IMR-90 (cell line): ENCODE data around the gene ULBP1. TPM values are rescaled to one million over a fixed set of nuclear protein-coding genes. Genes with fewer than 3 reads are reported as not detected.

Experiments
- ATAC-seq: fragments of 200-7000 bp; cut with Tn5 transposase; 2 replicates; pipeline ENCODE4 v1.9.1; 2020; ENCODE audit warnings: low read depth, mild to moderate bottlenecking, moderate library complexity
- BruUV-seq: library from RNA; stranded (reverse); fragments of 400-500 nt; replicated peaks from 2 replicates; lab custom pipeline; 2021; lab: Mats Ljungman, UMichigan
- CTCF ChIA-PET: fragments of 300-600 bp; formaldehyde crosslinking; extraction: SDS; loops from one replicate; lab custom pipeline; 2021; ENCODE audit warnings: antibody characterized with exemption; lab: Yijun Ruan, JAX
- POLR2A ChIA-PET: fragments of 300-600 bp; sonication (Branson Sonifier 250); formaldehyde crosslinking; loops from one replicate; lab custom pipeline; 2022; ENCODE audit warnings: antibody characterized with exemption; ENCODE audit not compliant: unreplicated experiment; lab: Charles Lee
- DNase-seq: peaks from one replicate; pipeline ENCODE4 v3.0.0; 2013
- H2AFZ ChIP-seq: replicated peaks from 2 replicates; pipeline ENCODE3; 2013; ENCODE audit warnings: low read length, mild to moderate bottlenecking; ENCODE audit not compliant: poor library complexity
- H2AK5ac ChIP-seq: 2 replicates; pipeline ENCODE4 v1.6.1; 2013; ENCODE audit warnings: low read depth, low read length, inconsistent platforms
- H2AK9ac ChIP-seq: replicated peaks from 2 replicates; pipeline ENCODE3; 2013; ENCODE audit warnings: mild to moderate bottlenecking, low read depth, low read length, moderate library complexity; ENCODE audit not compliant: poor library complexity
- H2BK120ac ChIP-seq: 2 replicates; pipeline ENCODE4 v1.6.1; 2013; ENCODE audit warnings: low read depth, low read length, inconsistent platforms
- H2BK15ac ChIP-seq: 3 replicates; pipeline ENCODE4 v1.6.1; 2013; ENCODE audit warnings: low read depth, low read length, inconsistent platforms
- H2BK20ac ChIP-seq: 2 replicates; pipeline ENCODE4 v1.6.1; 2013; ENCODE audit warnings: low read depth, mild to moderate bottlenecking, inconsistent platforms, low read length, moderate library complexity
- H2BK5ac ChIP-seq: 2 replicates; pipeline ENCODE4 v1.6.1; 2013; ENCODE audit warnings: mild to moderate bottlenecking, low read depth, low read length, inconsistent platforms; ENCODE audit not compliant: poor library complexity, severe bottlenecking
- H3K14ac ChIP-seq: replicated peaks from 2 replicates; pipeline ENCODE4 v1.6.1; 2013; ENCODE audit warnings: low read depth, low read length, inconsistent platforms
- H3K18ac ChIP-seq: 2 replicates; pipeline ENCODE4 v1.6.1; 2013; ENCODE audit warnings: low read depth, low read length, control low read depth
- H3K23ac ChIP-seq: 2 replicates; pipeline ENCODE4 v1.6.1; 2013; ENCODE audit warnings: low read depth, low read length, inconsistent platforms
- H3K27ac ChIP-seq: 2 replicates; pipeline ENCODE4 v1.5.1; 2013; ENCODE audit warnings: mild to moderate bottlenecking, control low read depth, low read length; ENCODE audit not compliant: insufficient read depth
- H3K27me3 ChIP-seq: 2 replicates; pipeline ENCODE4 v1.6.1; 2013; ENCODE audit warnings: low read length; ENCODE audit not compliant: control insufficient read depth, insufficient read depth
- H3K36me3 ChIP-seq: 2 replicates; pipeline ENCODE4 v1.6.1; 2013; ENCODE audit warnings: low read length, mixed read lengths; ENCODE audit not compliant: control insufficient read depth, insufficient read depth
- H3K4ac ChIP-seq: 2 replicates; pipeline ENCODE4 v1.6.1; 2013; ENCODE audit warnings: low read depth, low read length, inconsistent platforms
- H3K4me1 ChIP-seq: 2 replicates; pipeline ENCODE4 v1.6.1; 2013; ENCODE audit warnings: low read length, mixed read lengths; ENCODE audit not compliant: control insufficient read depth, insufficient read depth
- H3K4me2 ChIP-seq: 2 replicates; pipeline ENCODE4 v1.6.1; 2013; ENCODE audit warnings: low read depth, mild to moderate bottlenecking, control low read depth, low read length, moderate library complexity
- H3K4me3 ChIP-seq: 2 replicates; pipeline ENCODE4 v1.5.1; 2013; ENCODE audit warnings: low read depth, mild to moderate bottlenecking, control low read depth, low read length, moderate library complexity; ENCODE audit not compliant: insufficient read depth
- H3K56ac ChIP-seq: 2 replicates; pipeline ENCODE4 v1.6.1; 2013; ENCODE audit warnings: low read length, inconsistent platforms; ENCODE audit not compliant: insufficient read depth; ENCODE audit errors: extremely low read depth
- H3K79me1 ChIP-seq, 2 experiments: 2 replicates each; pipeline ENCODE4 v1.6.1; 2013; ENCODE audit warnings: low read length in 2 of 2, inconsistent platforms in 1 of 2, low read depth in 1 of 2
- H3K9ac ChIP-seq: 2 replicates; pipeline ENCODE4 v1.6.1; 2013; ENCODE audit warnings: low read depth, low read length, control low read depth
- H3K9me1 ChIP-seq: 2 replicates; pipeline ENCODE4 v1.6.1; 2013; ENCODE audit warnings: low read length, inconsistent platforms; ENCODE audit not compliant: insufficient read depth
- H3K9me3 ChIP-seq: 2 replicates; pipeline ENCODE4 v1.6.1; 2013; ENCODE audit warnings: low read length; ENCODE audit not compliant: control insufficient read depth, insufficient read depth
- H4K20me1 ChIP-seq: 2 replicates; pipeline ENCODE4 v1.6.1; 2013; ENCODE audit warnings: low read length, inconsistent platforms; ENCODE audit not compliant: insufficient read depth
- H4K5ac ChIP-seq: 2 replicates; pipeline ENCODE4 v1.6.1; 2013; ENCODE audit warnings: mild to moderate bottlenecking, low read depth, low read length, control low read depth
- H4K8ac ChIP-seq, 2 experiments: 2 replicates each; pipeline ENCODE4 v1.6.1; 2013; ENCODE audit warnings: low read depth in 2 of 2, low read length in 2 of 2, control low read depth in 1 of 2, inconsistent platforms in 1 of 2
- H4K91ac ChIP-seq: 2 replicates; pipeline ENCODE4 v1.6.1; 2013; ENCODE audit warnings: low read depth, low read length, inconsistent platforms; ENCODE audit not compliant: insufficient read depth
- CEBPB ChIP-seq: IDR thresholded peaks from 2 replicates; pipeline ENCODE4 v1.6.1; 2012; ENCODE audit warnings: low read depth, low read length, improper control_type of control experiment
- FOS ChIP-seq: fragments of 150-350 bp; IDR thresholded peaks from 2 replicates; pipeline ENCODE4 v1.6.1; 2016; ENCODE audit warnings: low read depth, low read length
- MAFK ChIP-seq: IDR thresholded peaks from 2 replicates; pipeline ENCODE4 v1.6.1; 2012; ENCODE audit warnings: low read depth, low read length, improper control_type of control experiment
- NFE2L2 ChIP-seq: fragments of 150-350 bp; IDR thresholded peaks from 2 replicates; pipeline ENCODE4 v1.6.1; 2016; ENCODE audit warnings: low read depth, mild to moderate bottlenecking, low read length
- POLR2A ChIP-seq: IDR thresholded peaks from 2 replicates; pipeline ENCODE4 v1.6.1; 2012; ENCODE audit warnings: mild to moderate bottlenecking, low read depth, low read length
- RAD21 ChIP-seq: IDR thresholded peaks from 2 replicates; pipeline ENCODE4 v1.6.1; 2012; ENCODE audit warnings: low read length, improper control_type of control experiment
- RFX5 ChIP-seq: IDR thresholded peaks from 2 replicates; pipeline ENCODE4 v1.8.0; 2012; ENCODE audit warnings: low read depth, mild to moderate bottlenecking, low read length, moderate library complexity
- WGBS, 2 experiments: methylation state at CpG; one replicate each; pipeline versions ENCODE4 v1.1.5 to v1.1.7; 2013; ENCODE audit warnings: missing lambda C conversion rate in 2 of 2; ENCODE audit not compliant: insufficient read length in 1 of 2; ENCODE audit errors: extremely low coverage in 2 of 2; 5-methylcytosine and 5-hydroxymethylcytosine counted together
- dilution Hi-C: fragments of 300-500 bp; cut with HindIII; formaldehyde crosslinking; loops from one replicate; pipeline ENCODE4 v1.14.3; 2018; ENCODE audit warnings: low sequenced_read_pairs; ENCODE audit not compliant: unreplicated experiment
- in situ Hi-C: fragments of 300-500 bp; cut with MboI; formaldehyde crosslinking; loops from 3 replicates; pipeline ENCODE4 v1.14.3; 2019; ENCODE audit warnings: low sequenced_read_pairs, inconsistent platforms, mixed read lengths
- intact Hi-C: fragments of 100-400 bp; cut with micrococcal nuclease; formaldehyde crosslinking; loops from 2 replicates; pipeline ENCODE4 v1.10.0; 2022
- polyA plus RNA-seq, 3 experiments: library from polyadenylated mRNA; depleted of rRNA; stranded (reverse); fragments of >200 nt; gene quantifications; 2 replicates each; pipeline ENCODE4 v1.2.3, GENCODE V29; 2012; ENCODE audit warnings: low replicate concordance in 1 of 3
- total RNA-seq: library from RNA; depleted of rRNA; stranded (reverse); fragments of >200 nt; gene quantifications from 2 replicates; pipeline ENCODE4 v1.2.3, GENCODE V29; 2012
- TF ChIP-seq, protein P1 (sequence below): fragments of 150-350 bp; IDR thresholded peaks from 2 replicates; pipeline ENCODE4 v1.6.1; 2016; ENCODE audit warnings: low read depth, mild to moderate bottlenecking, low read length, moderate library complexity, borderline replicate concordance
- TF ChIP-seq, protein P2 (sequence below): fragments of 150-350 bp; IDR thresholded peaks from 2 replicates; pipeline ENCODE4 v1.6.1; 2017; ENCODE audit warnings: mild to moderate bottlenecking, antibody characterized with exemption, low read length, low read depth

The ULBP1 gene
- total and polyA plus RNA-seq, 2 of the 4 experiments (the other 2 are of a cell fraction) = 0.18 to 0.87 TPM

- ChIA-PET CTCF (no interaction called here), POLR2A (no interaction called here)
- TF ChIP-seq MAFK = no peak
- TF ChIP-seq, protein P1, sequence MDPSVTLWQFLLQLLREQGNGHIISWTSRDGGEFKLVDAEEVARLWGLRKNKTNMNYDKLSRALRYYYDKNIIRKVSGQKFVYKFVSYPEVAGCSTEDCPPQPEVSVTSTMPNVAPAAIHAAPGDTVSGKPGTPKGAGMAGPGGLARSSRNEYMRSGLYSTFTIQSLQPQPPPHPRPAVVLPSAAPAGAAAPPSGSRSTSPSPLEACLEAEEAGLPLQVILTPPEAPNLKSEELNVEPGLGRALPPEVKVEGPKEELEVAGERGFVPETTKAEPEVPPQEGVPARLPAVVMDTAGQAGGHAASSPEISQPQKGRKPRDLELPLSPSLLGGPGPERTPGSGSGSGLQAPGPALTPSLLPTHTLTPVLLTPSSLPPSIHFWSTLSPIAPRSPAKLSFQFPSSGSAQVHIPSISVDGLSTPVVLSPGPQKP = no peak
- no peak for TF ChIP-seq POLR2A
- TF ChIP-seq NFE2L2 = no peak
- no peak for TF ChIP-seq FOS
- TF ChIP-seq RAD21 = no peak
- TF ChIP-seq, protein P2, sequence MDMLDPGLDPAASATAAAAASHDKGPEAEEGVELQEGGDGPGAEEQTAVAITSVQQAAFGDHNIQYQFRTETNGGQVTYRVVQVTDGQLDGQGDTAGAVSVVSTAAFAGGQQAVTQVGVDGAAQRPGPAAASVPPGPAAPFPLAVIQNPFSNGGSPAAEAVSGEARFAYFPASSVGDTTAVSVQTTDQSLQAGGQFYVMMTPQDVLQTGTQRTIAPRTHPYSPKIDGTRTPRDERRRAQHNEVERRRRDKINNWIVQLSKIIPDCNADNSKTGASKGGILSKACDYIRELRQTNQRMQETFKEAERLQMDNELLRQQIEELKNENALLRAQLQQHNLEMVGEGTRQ = no peak
- no peak for TF ChIP-seq CEBPB
- TF ChIP-seq RFX5 = no peak
- Histone ChIP-seq H2BK15ac (no peak overlapping the region), H2AK9ac (no peak overlapping the region), H3K79me1 (no peaks in the 10 kb centered on the region), H2BK20ac (no peak overlapping the region), H3K4me2 (no peak overlapping the region), H3K9ac (no peak overlapping the region), H4K20me1 (no peaks in the 10 kb centered on the region), H3K14ac (no peak overlapping the region), H4K91ac (no peak overlapping the region), H3K36me3 (no peaks in the 10 kb centered on the region), H3K18ac (no peak overlapping the region), H2BK120ac (no peak overlapping the region), H3K4me1 (peaks cover 4% of the 10 kb centered on the region; the same call in 1 of the 2 replicates), H3K56ac (no peak overlapping the region), H4K8ac (no peak overlapping the region), H3K23ac (no peak overlapping the region), H2AFZ (no peak overlapping the region), H3K4ac (no peak overlapping the region), H2AK5ac (no peak overlapping the region), H3K9me3 (no peaks in the 10 kb centered on the region), H3K27me3 (peaks cover 56% of the 10 kb centered on the region), H4K5ac (no peak overlapping the region), H3K27ac (no peak overlapping the region), H3K4me3 (no peak overlapping the region), H2BK5ac (no peak overlapping the region), H3K9me1 (no peaks in the 10 kb centered on the region)
- in situ Hi-C loops = loop anchor here (5.0 to 25.0 kb wide), 3 partner anchors 71 to 878 kb away; no protein-coding TSS in a partner anchor
- dilution Hi-C loops = no loop called here
- WGBS, 2 experiments = no CpG with 5 or more reads among the region's 2 CpGs
- ATAC-seq (no peak), DNase-seq (no peak)
- BruUV-seq = no TSS peak
- intact Hi-C loops = loop anchor here (10.0 kb wide), 1 partner anchor 878 kb away; no protein-coding TSS in a partner anchor
Measured at GRCh38 chr6:149936743-149937142, 27.0 kb upstream of the ULBP1 start.
